K562 (cell line): ENCODE data around the gene RAD1. TPM values are rescaled to one million over a fixed set of nuclear protein-coding genes. Genes with fewer than 3 reads are reported as not detected.

Source experiments
- ATAC-seq: fragments of 200-7000 bp; cut with Tn5 transposase; 3 replicates; pipeline ENCODE4 v1.9.1; 2020; ENCODE audit warnings: moderate library complexity
- BruUV-seq: library from RNA; stranded (reverse); fragments of 400-500 nt; replicated peaks from 2 replicates; lab custom pipeline; 2021; lab: Mats Ljungman, UMichigan
- CTCF ChIA-PET: fragments of 300-600 bp; formaldehyde crosslinking; extraction: SDS; loops from one replicate; lab custom pipeline; 2021; ENCODE audit warnings: low intra/inter-chr PET ratio; lab: Yijun Ruan, JAX
- POLR2A ChIA-PET: fragments of 300-600, 350-650 bp; sonication (Branson Sonifier 250); formaldehyde crosslinking; extraction: SDS; loops from one replicate; lab custom pipeline; 2021; ENCODE audit warnings: antibody characterized with exemption, inconsistent platforms; lab: Yijun Ruan, JAX
- DNase-seq, 4 experiments: peaks; one replicate each; pipeline versions ENCODE4 v3.0.0 to v3.0.0-alpha.2; 2011 to 2018; ENCODE audit warnings: low spot score in 3 of 4, mixed read lengths in 3 of 4; ENCODE audit errors: extremely low read depth in 1 of 4
- FAIRE-seq: peaks from 2 replicates; lab custom pipeline; 2011; peaks lifted over from hg19 to GRCh38; lab: Jason Lieb, UNC
- H2AFZ ChIP-seq: 2 replicates; pipeline ENCODE4 v1.6.0; 2011; ENCODE audit warnings: low read depth, low read length, control low read depth, inconsistent platforms
- H3K27ac ChIP-seq: fragments of 200-600 bp; 3 replicates; pipeline ENCODE4 v1.8.0; 2011; ENCODE audit warnings: low read depth, mild to moderate bottlenecking, control low read depth, inconsistent platforms, low read length, moderate library complexity, mixed read lengths; ENCODE audit errors: extremely low read depth
- H3K27me3 ChIP-seq, 2 experiments: fragments of 300-600 bp in 1 of 2; 2 replicates in 1 of 2; 3 replicates in 1 of 2; pipeline versions ENCODE4 v1.6.0 to v1.8.0; 2011; ENCODE audit warnings: inconsistent platforms in 2 of 2, low read length in 2 of 2, mild to moderate bottlenecking in 1 of 2, mixed read lengths in 1 of 2, moderate library complexity in 1 of 2; ENCODE audit not compliant: control insufficient read depth in 2 of 2, insufficient read depth in 2 of 2
- H3K36me3 ChIP-seq: fragments of 300-600 bp; 3 replicates; pipeline ENCODE4 v1.8.0; 2011; ENCODE audit warnings: mild to moderate bottlenecking, low read length, inconsistent platforms; ENCODE audit not compliant: control insufficient read depth, insufficient read depth
- H3K4me1 ChIP-seq, 2 experiments: fragments of 200-600 bp in 1 of 2; replicated peaks in 1 of 2; 2 replicates in 1 of 2; 3 replicates in 1 of 2; pipeline versions ENCODE4 v1.5.1 to v1.8.0; 2011; ENCODE audit warnings: inconsistent platforms in 2 of 2, low read length in 2 of 2, mild to moderate bottlenecking in 1 of 2, mixed read lengths in 1 of 2, moderate library complexity in 1 of 2; ENCODE audit not compliant: control insufficient read depth in 2 of 2, insufficient read depth in 2 of 2
- H3K4me2 ChIP-seq: 2 replicates; pipeline ENCODE4 v1.6.1; 2011; ENCODE audit warnings: low read length, control low read depth, inconsistent platforms, mixed read lengths; ENCODE audit not compliant: insufficient read depth
- H3K4me3 ChIP-seq: fragments of 200-600 bp; sonication (generic), shearing (Covaris generic); 2 replicates; pipeline ENCODE4 v1.5.1; 2016; ENCODE audit warnings: control low read depth, inconsistent platforms
- H3K79me2 ChIP-seq: fragments of 200-600 bp; 3 replicates; pipeline ENCODE4 v1.8.0; 2011; ENCODE audit warnings: low read length, inconsistent platforms; ENCODE audit not compliant: control insufficient read depth, insufficient read depth
- H3K9ac ChIP-seq, 2 experiments: 2 replicates each; pipeline versions ENCODE4 v1.6.0 to v1.6.1; 2011; ENCODE audit warnings: low read depth in 2 of 2, low read length in 2 of 2, control low read depth in 1 of 2, inconsistent platforms in 1 of 2, mild to moderate bottlenecking in 1 of 2, mixed read lengths in 1 of 2; ENCODE audit not compliant: insufficient read depth in 1 of 2
- H3K9me1 ChIP-seq: one replicate; pipeline ENCODE4 v1.6.0; 2011; ENCODE audit warnings: inconsistent platforms, mild to moderate bottlenecking, low read length, moderate library complexity; ENCODE audit not compliant: control insufficient read depth, insufficient read depth
- H3K9me3 ChIP-seq: replicated peaks from 2 replicates; pipeline ENCODE4 v1.5.1; 2011; ENCODE audit warnings: low read depth, low read length, inconsistent platforms; ENCODE audit not compliant: control insufficient read depth, insufficient read depth
- H4K20me1 ChIP-seq: replicated peaks from 2 replicates; pipeline ENCODE4 v1.6.1; 2011; ENCODE audit warnings: low read length, inconsistent platforms, mixed read lengths; ENCODE audit not compliant: control insufficient read depth, insufficient read depth
- C11orf30 ChIP-seq: fragments of 450-650 bp; IDR thresholded peaks from 2 replicates; pipeline ENCODE4 v1.6.1; 2016; ENCODE audit warnings: low read depth, mild to moderate bottlenecking
- DPF2 ChIP-seq: fragments of 450-650 bp; IDR thresholded peaks from 2 replicates; pipeline ENCODE4 v1.6.1; 2016
- WGBS: fragments of 100-300 bp; shearing (Covaris generic); methylation state at CpG from one replicate; pipeline ENCODE4 v1.1.6; 2016; ENCODE audit warnings: low coverage, mixed read lengths; ENCODE audit not compliant: insufficient coverage; ENCODE audit errors: missing lambda C conversion rate; 5-methylcytosine and 5-hydroxymethylcytosine counted together
- in situ Hi-C: fragments of 300-500 bp; cut with MboI; formaldehyde crosslinking; loops from 4 replicates; pipeline ENCODE4 v1.15.0; 2018; ENCODE audit warnings: inconsistent platforms, mixed read lengths
- intact Hi-C: fragments of 100-400 bp; cut with micrococcal nuclease; formaldehyde crosslinking; loops from 2 replicates; pipeline ENCODE4 v1.14.2; 2022
- polyA plus RNA-seq, 8 experiments: library from polyadenylated mRNA; depleted of rRNA in 4 of 8; stranded (reverse) in 5 of 8; unstranded in 3 of 8; fragments of >200 nt; fragmentation: Nextera tagmentation in 2 of 8; fragmentation: Illumina TruSeq in 1 of 8; extraction: Ambion mirVana in 2 of 8; extraction: Trizol in 1 of 8; gene quantifications; 2 replicates each; pipeline versions ENCODE4 v1.2.1 to v1.2.3, GENCODE V29; 2011 to 2014; ENCODE audit warnings: inconsistent platforms in 1 of 8, missing spikeins in 1 of 8
- total RNA-seq, 7 experiments: library from RNA; depleted of rRNA in 6 of 7; stranded (reverse); fragments of >200 nt in 6 of 7; fragmentation: Illumina TruSeq in 2 of 7; extraction: Trizol in 2 of 7; gene quantifications; 2 replicates each; pipeline versions ENCODE4 v1.2.1 to v1.2.3, GENCODE V29; 2011 to 2021; ENCODE audit warnings: low replicate concordance in 1 of 7

The RAD1 gene
- total and polyA plus RNA-seq, 9 of the 15 experiments (the other 6 are each of a cell fraction or from before 2014, with no cell fraction given) = 44.5 to 148 (median 60.8) TPM

DNA sequence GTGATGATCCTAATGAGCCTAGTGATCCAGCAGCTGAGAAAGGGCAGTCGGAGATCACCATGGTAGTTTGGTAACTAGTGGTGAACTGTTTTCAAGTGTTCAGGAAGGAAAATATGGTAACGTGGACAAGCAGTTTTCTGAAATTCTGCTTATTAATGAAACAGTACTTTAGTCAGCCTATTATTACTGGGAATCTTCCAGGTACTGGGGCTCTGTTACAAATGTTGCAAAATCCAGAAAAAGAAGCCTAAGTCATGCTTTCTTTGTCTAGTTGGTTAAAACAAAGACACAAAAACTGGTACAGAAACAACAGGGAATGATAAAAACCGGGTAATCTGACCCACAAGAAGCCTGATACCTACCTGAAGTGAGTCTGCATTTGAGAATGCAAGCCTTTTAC lies 58.1 kb downstream of the RAD1 start:
- WGBS = 29% methylated on average over 3 of the region's 3 CpGs
- ChIA-PET POLR2A (interaction anchor here (0.6 kb wide), 1 partner anchor 34 kb away, joined by 3 read pairs; no protein-coding TSS in a partner anchor), CTCF (no interaction called here)
- DNase-seq (no peak), ATAC-seq (no peak), FAIRE-seq (no peak)
- TF ChIP-seq DPF2 = no peak
- no peak for TF ChIP-seq C11orf30
- H3K27me3 ChIP-seq = no peaks in the 10 kb centered on the region
- H3K9ac ChIP-seq = no peak overlapping the region
- intact Hi-C loops (no loop called here), in situ Hi-C loops (no loop called here)
- no peak overlapping the region for H3K4me3 ChIP-seq
- H3K9me1 ChIP-seq = no peaks in the 10 kb centered on the region
- no peaks in the 10 kb centered on the region for H3K79me2 ChIP-seq
- no peak overlapping the region for H2AFZ ChIP-seq
- no peak overlapping the region for H3K27ac ChIP-seq
- H3K36me3 ChIP-seq = no peaks in the 10 kb centered on the region
- no peaks in the 10 kb centered on the region for H4K20me1 ChIP-seq
- H3K4me2 ChIP-seq = no peak overlapping the region
- no TSS peak for BruUV-seq
- H3K4me1 ChIP-seq = no peaks in the 10 kb centered on the region
- no peaks in the 10 kb centered on the region for H3K9me3 ChIP-seq

Other genes with a start within 250 kb of the RAD1 start
- gene TTC23L, start 76.3 kb downstream of the RAD1 start, total RNA-seq (2014; rRNA removed) = not detected in 2 replicates
- 0.07 TPM in 1 of 2 replicates, not detected in the other for gene TTC23L, start 76.3 kb downstream of the RAD1 start, total RNA-seq (2014; rRNA removed; fragmentation: Illumina TruSeq; extraction: Trizol)
- gene TTC23L, start 76.3 kb downstream of the RAD1 start, total RNA-seq (2015; rRNA removed; fragmentation: Illumina TruSeq; extraction: Trizol) = 0.04 and 0.15 TPM in 2 replicates
- gene TTC23L, start 76.3 kb downstream of the RAD1 start, total RNA-seq (2021) = 0.11 and 0.27 TPM in 2 replicates
- gene TTC23L, start 76.3 kb downstream of the RAD1 start, polyA plus RNA-seq (2011; rRNA removed) = 0.14 and 0.39 TPM in 2 replicates
- gene TTC23L, start 76.3 kb downstream of the RAD1 start, polyA plus RNA-seq (2014; fragmentation: Illumina TruSeq; extraction: Trizol) = 0.15 and 0.18 TPM in 2 replicates
- gene TTC23L, start 76.3 kb downstream of the RAD1 start, polyA plus RNA-seq (2014; fragmentation: Nextera tagmentation; extraction: Ambion mirVana) = under 1 TPM in 1 of 2 experiments, not detected in 1; 0.32 TPM
- gene TTC23L, start 76.3 kb downstream of the RAD1 start, polyA plus RNA-seq (2014; rRNA removed) = 0.03 and 0.19 TPM in 2 replicates
- gene BRIX1, start 207 bp upstream of the RAD1 start, total RNA-seq (2014; rRNA removed) = 118 and 119 TPM in 2 replicates
- 159 and 166 TPM in 2 replicates for gene BRIX1, start 207 bp upstream of the RAD1 start, total RNA-seq (2014; rRNA removed; fragmentation: Illumina TruSeq; extraction: Trizol)
- gene BRIX1, start 207 bp upstream of the RAD1 start, total RNA-seq (2015; rRNA removed; fragmentation: Illumina TruSeq; extraction: Trizol) = 156 and 169 TPM in 2 replicates
- 115 and 119 TPM in 2 replicates for gene BRIX1, start 207 bp upstream of the RAD1 start, total RNA-seq (2021)
- 112 and 161 TPM in 2 replicates for gene BRIX1, start 207 bp upstream of the RAD1 start, polyA plus RNA-seq (2011; rRNA removed)
- gene BRIX1, start 207 bp upstream of the RAD1 start, polyA plus RNA-seq (2014; fragmentation: Illumina TruSeq; extraction: Trizol) = 142 and 193 TPM in 2 replicates
- gene BRIX1, start 207 bp upstream of the RAD1 start, polyA plus RNA-seq (2014; fragmentation: Nextera tagmentation; extraction: Ambion mirVana) = 100 to 1,000 TPM; 125 to 157 TPM
- gene BRIX1, start 207 bp upstream of the RAD1 start, polyA plus RNA-seq (2014; rRNA removed) = 161 and 170 TPM in 2 replicates
- gene DNAJC21, start 14.1 kb upstream of the RAD1 start, total RNA-seq (2014; rRNA removed) = 77.5 and 83.3 TPM in 2 replicates
- 104 and 118 TPM in 2 replicates for gene DNAJC21, start 14.1 kb upstream of the RAD1 start, total RNA-seq (2014; rRNA removed; fragmentation: Illumina TruSeq; extraction: Trizol)
- 98.0 and 102 TPM in 2 replicates for gene DNAJC21, start 14.1 kb upstream of the RAD1 start, total RNA-seq (2015; rRNA removed; fragmentation: Illumina TruSeq; extraction: Trizol)
- 66.3 and 70.7 TPM in 2 replicates for gene DNAJC21, start 14.1 kb upstream of the RAD1 start, total RNA-seq (2021)
- 32.2 and 58.5 TPM in 2 replicates for gene DNAJC21, start 14.1 kb upstream of the RAD1 start, polyA plus RNA-seq (2011; rRNA removed)
- gene DNAJC21, start 14.1 kb upstream of the RAD1 start, polyA plus RNA-seq (2014; fragmentation: Illumina TruSeq; extraction: Trizol) = 86.5 and 105 TPM in 2 replicates
- 10 to 100 TPM; 26.6 to 29.7 TPM for gene DNAJC21, start 14.1 kb upstream of the RAD1 start, polyA plus RNA-seq (2014; fragmentation: Nextera tagmentation; extraction: Ambion mirVana)
- gene DNAJC21, start 14.1 kb upstream of the RAD1 start, polyA plus RNA-seq (2014; rRNA removed) = 54.9 and 63.9 TPM in 2 replicates
- gene AGXT2, start 132.4 kb upstream of the RAD1 start, total RNA-seq (2014; rRNA removed) = not detected in 2 replicates
- gene AGXT2, start 132.4 kb upstream of the RAD1 start, total RNA-seq (2014; rRNA removed; fragmentation: Illumina TruSeq; extraction: Trizol) = not detected in 2 replicates
- gene AGXT2, start 132.4 kb upstream of the RAD1 start, total RNA-seq (2015; rRNA removed; fragmentation: Illumina TruSeq; extraction: Trizol) = not detected in 2 replicates
- gene AGXT2, start 132.4 kb upstream of the RAD1 start, total RNA-seq (2021) = not detected in 2 replicates
- gene AGXT2, start 132.4 kb upstream of the RAD1 start, polyA plus RNA-seq (2011; rRNA removed) = not detected in 2 replicates
- not detected in 2 replicates for gene AGXT2, start 132.4 kb upstream of the RAD1 start, polyA plus RNA-seq (2014; fragmentation: Illumina TruSeq; extraction: Trizol)
- gene AGXT2, start 132.4 kb upstream of the RAD1 start, polyA plus RNA-seq (2014; fragmentation: Nextera tagmentation; extraction: Ambion mirVana) = not detected
- not detected in 2 replicates for gene AGXT2, start 132.4 kb upstream of the RAD1 start, polyA plus RNA-seq (2014; rRNA removed)